GM19238 (cell line): Measurements from ENCODE around the gene CMA1.
"Not testable (repeated sequence)": the region's sequence is repeated elsewhere in the genome, so short reads cannot be mapped to it uniquely, and the experiment has no call there.

Experiments used
- DNase-seq: peaks from one replicate; pipeline ENCODE4 v3.0.0; 2011; ENCODE audit warnings: low spot score; ENCODE audit not compliant: insufficient read length

CMA1 gene

GRCh38 chr14:24470450-24470849 is 37.6 kb downstream of the CMA1 start:
- DNase-seq: not testable (repeated sequence)

GRCh38 chr14:24465805-24466204 is 42.3 kb downstream of the CMA1 start:
- DNase-seq: no peak

DNA sequence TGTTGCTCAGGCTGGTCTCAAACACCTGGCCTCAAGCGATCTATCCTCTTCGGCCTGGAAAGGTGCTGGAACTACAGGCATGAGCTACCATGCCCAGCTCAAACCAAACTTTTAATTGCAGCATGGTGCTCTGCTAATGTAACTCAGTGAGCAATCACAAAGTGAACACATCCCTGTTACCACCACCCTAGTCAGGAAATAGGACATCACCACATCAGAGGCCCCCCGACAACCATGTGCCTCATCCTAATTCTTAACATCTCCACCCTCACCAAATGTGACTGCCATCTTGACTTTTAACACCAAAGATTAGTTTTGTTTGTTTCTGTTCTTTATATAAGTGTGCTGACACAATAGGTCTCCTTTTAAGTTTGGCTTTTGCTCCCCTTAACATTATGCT is 42.7 kb downstream of the CMA1 start:
- DNase-seq: no peak

GRCh38 chr14:24463884-24464785 is 43.9 kb downstream of the CMA1 start:
- no peak for DNase-seq

GRCh38 chr14:24463017-24463883 is 44.8 kb downstream of the CMA1 start:
- no peak for DNase-seq

GRCh38 chr14:24461336-24461735 is 46.7 kb downstream of the CMA1 start:
- no peak for DNase-seq

DNA sequence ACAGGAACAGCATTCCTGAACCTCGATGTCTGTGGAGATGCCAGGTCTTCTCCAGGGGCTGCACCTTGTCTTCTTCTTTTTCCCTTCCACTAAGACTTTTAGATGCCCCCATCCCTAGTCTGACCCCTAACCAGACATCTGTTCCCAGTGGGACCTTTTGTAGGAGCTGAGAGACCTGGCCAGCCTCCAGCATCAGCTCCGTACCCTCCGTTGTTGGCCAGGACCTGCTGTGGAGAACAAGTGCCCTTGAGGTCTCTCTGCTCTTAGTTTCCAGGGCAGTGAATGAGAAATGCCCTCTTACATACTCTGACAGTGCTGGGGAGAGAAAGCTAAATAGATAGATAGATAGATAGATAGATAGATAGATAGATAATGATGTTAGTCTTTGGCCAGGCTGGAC is 48.7 kb downstream of the CMA1 start:
- no peak for DNase-seq

DNA sequence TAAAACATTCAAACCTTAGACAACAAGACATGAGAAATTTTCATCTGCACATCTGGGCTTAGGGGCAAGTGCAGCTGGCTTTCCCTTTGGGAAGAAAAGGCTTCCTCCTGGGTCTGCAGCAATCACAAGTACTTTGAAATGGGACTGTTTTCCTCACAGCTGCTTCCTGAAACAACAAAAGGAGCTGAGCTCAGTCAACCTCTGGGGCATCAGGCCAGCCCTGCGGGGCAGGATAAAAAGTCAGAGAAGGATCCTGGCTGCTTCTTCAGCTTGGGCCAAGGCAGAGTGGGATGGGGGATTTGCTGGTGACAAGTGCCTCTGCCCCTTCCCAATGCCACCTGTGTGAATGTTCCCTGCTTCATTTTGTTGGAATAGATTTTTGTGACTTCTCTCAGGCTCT is 49.3 kb downstream of the CMA1 start:
- DNase-seq: no peak

- DNase-seq: no peak
Measured at GRCh38 chr14:24456980-24457379, 51.1 kb downstream of the CMA1 start.
